ENCODE data around the gene DNAAF5.

- TF ChIP-seq TAF1 (IDR thresholded peaks at IDR 0.05; ENCODE audit: low read depth) (no peak), CREB1 (IDR thresholded peaks at IDR 0.05; ENCODE audit: low read depth) (no peak), RAD21 (IDR thresholded peaks at IDR 0.05; ENCODE audit: low read depth) (no peak), ZBTB7A (IDR thresholded peaks at IDR 0.05; ENCODE audit: low read depth) (no peak), CEBPB (IDR thresholded peaks at IDR 0.05) (no peak), YY1 (IDR thresholded peaks at IDR 0.05; ENCODE audit: low read depth) (no peak), EGR1 (IDR thresholded peaks at IDR 0.05) (no peak), REST (IDR thresholded peaks at IDR 0.05; ENCODE audit: low read depth) (no peak), MAX (IDR thresholded peaks at IDR 0.05) (no peak), EP300 (IDR thresholded peaks at IDR 0.05; ENCODE audit: borderline replicate concordance) (no peak), NFIC (IDR thresholded peaks at IDR 0.05) (no peak)
Observed at GRCh38 chr7:776992-777727, 50.7 kb downstream of the DNAAF5 start.
